ENCODE results near the gene EEF1A2. TPM values are rescaled to one million over a fixed set of nuclear protein-coding genes. Genes with fewer than 3 reads are reported as not detected.
A peak's percentile ranks its signal among the peaks of the same experiment; 100 is the strongest.

Gene EEF1A2
- total and polyA plus RNA-seq, 4 experiments from 2014 or later = 0.36 to 0.81 TPM; not detected in 2

- Histone ChIP-seq H3K4me3 (ENCODE audit: low read length in 2 of 2) (no peak overlapping the region), H3K4me1 (ENCODE audit: insufficient read depth, low read length) (no peaks in the 10 kb centered on the region), H3K27ac (ENCODE audit: low read depth, low read length) (no peak overlapping the region), H3K9me3 (ENCODE audit: control insufficient read depth in 1 of 2, low read length in 2 of 2) (no peaks in the 10 kb centered on the region), H3K27me3 (ENCODE audit: insufficient read depth, low read length) (no peaks in the 10 kb centered on the region), H3K36me3 (ENCODE audit: insufficient read depth, low read length) (no peaks in the 10 kb centered on the region)
- no peak overlapping the region for H3K4me3 Mint-ChIP-seq
- no peak overlapping the region for H3K27ac Mint-ChIP-seq
- peaks cover 0 to 2% (median 0%) of the 10 kb centered on the region in 8 donors for H3K9me3 Mint-ChIP-seq
- ChIA-PET CTCF (ENCODE audit: partially characterized antibody) (no interaction called here), POLR2A (ENCODE audit: partially characterized antibody) (no interaction called here)
- peaks cover 31 to 38% of the 10 kb centered on the region in 2 donors for H3K27me3 Mint-ChIP-seq
- DNase-seq = no peak
- intact Hi-C loops (cut with micrococcal nuclease) = no loop called here
- H3K4me1 Mint-ChIP-seq = peaks cover 0 to 7% (median under 1%) of the 10 kb centered on the region in 4 donors
- no peaks in the 10 kb centered on the region for H3K36me3 Mint-ChIP-seq
These were observed 36.6 kb downstream of the EEF1A2 start for GRCh38 chr20:63462244-63462643.

GRCh38 chr20:63461104-63461763 is 37.6 kb downstream of the EEF1A2 start:
- Mint-ChIP-seq H3K4me1 (peaks cover 0 to 8% (median under 1%) of the 10 kb centered on the region in 4 donors), H3K4me3 (no peak overlapping the region), H3K36me3 (no peaks in the 10 kb centered on the region), H3K27ac (no peak overlapping the region), H3K9me3 (peaks cover 0 to 2% (median 0%) of the 10 kb centered on the region in 8 donors), H3K27me3 (peaks cover 26 to 35% of the 10 kb centered on the region in 2 donors)
- Histone ChIP-seq H3K4me3 (ENCODE audit: low read length in 2 of 2) (no peak overlapping the region), H3K27me3 (ENCODE audit: insufficient read depth, low read length) (no peaks in the 10 kb centered on the region), H3K9me3 (ENCODE audit: control insufficient read depth in 1 of 2, low read length in 2 of 2) (no peaks in the 10 kb centered on the region), H3K36me3 (ENCODE audit: insufficient read depth, low read length) (no peaks in the 10 kb centered on the region), H3K27ac (ENCODE audit: low read depth, low read length) (no peak overlapping the region), H3K4me1 (ENCODE audit: insufficient read depth, low read length) (no peaks in the 10 kb centered on the region)
- intact Hi-C loops (cut with micrococcal nuclease) = no loop called here
- ChIA-PET CTCF (ENCODE audit: partially characterized antibody) (no interaction called here), POLR2A (ENCODE audit: partially characterized antibody) (no interaction called here)
- peak in 1 of 5 donors; percentile 14 for DNase-seq

- no peak overlapping the region for H3K27ac ChIP-seq (ENCODE audit: low read depth, low read length)
- intact Hi-C loops (cut with micrococcal nuclease) = no loop called here
- peaks cover 0 to 11% (median under 1%) of the 10 kb centered on the region in 4 donors for H3K4me1 Mint-ChIP-seq
- H3K4me3 ChIP-seq (ENCODE audit: low read length in 2 of 2) = no peak overlapping the region
- H3K9me3 Mint-ChIP-seq = peaks cover 0 to 2% (median 0%) of the 10 kb centered on the region in 8 donors
- peaks cover 25 to 30% of the 10 kb centered on the region in 2 donors for H3K27me3 Mint-ChIP-seq
- H3K36me3 Mint-ChIP-seq = no peaks in the 10 kb centered on the region
- no peaks in the 10 kb centered on the region for H3K27me3 ChIP-seq (ENCODE audit: insufficient read depth, low read length)
- ChIA-PET CTCF (ENCODE audit: partially characterized antibody) (no interaction called here), POLR2A (ENCODE audit: partially characterized antibody) (no interaction called here)
- DNase-seq = no peak
- H3K4me3 Mint-ChIP-seq = no peak overlapping the region
- no peaks in the 10 kb centered on the region for H3K4me1 ChIP-seq (ENCODE audit: insufficient read depth, low read length)
- H3K9me3 ChIP-seq (ENCODE audit: control insufficient read depth in 1 of 2, low read length in 2 of 2) = no peaks in the 10 kb centered on the region
- peak overlapping the region in 1 of 7 donors; percentile 46 for H3K27ac Mint-ChIP-seq
- no peaks in the 10 kb centered on the region for H3K36me3 ChIP-seq (ENCODE audit: insufficient read depth, low read length)
These were observed 39.9 kb downstream of the EEF1A2 start for GRCh38 chr20:63459070-63459380.

- Histone ChIP-seq H3K27me3 (ENCODE audit: insufficient read depth, low read length) (no peaks in the 10 kb centered on the region), H3K9me3 (ENCODE audit: control insufficient read depth in 1 of 2, low read length in 2 of 2) (no peaks in the 10 kb centered on the region), H3K4me3 (ENCODE audit: low read length in 2 of 2) (no peak overlapping the region), H3K27ac (ENCODE audit: low read depth, low read length) (no peak overlapping the region), H3K36me3 (ENCODE audit: insufficient read depth, low read length) (no peaks in the 10 kb centered on the region), H3K4me1 (ENCODE audit: insufficient read depth, low read length) (no peaks in the 10 kb centered on the region)
- intact Hi-C loops (cut with micrococcal nuclease) = no loop called here
- H3K27ac Mint-ChIP-seq = no peak overlapping the region
- CTCF ChIA-PET (ENCODE audit: partially characterized antibody) = no interaction called here
- POLR2A ChIA-PET (ENCODE audit: partially characterized antibody) = no interaction called here
- no peak for DNase-seq
- peaks cover 22 to 27% of the 10 kb centered on the region in 2 donors for H3K27me3 Mint-ChIP-seq
- peaks cover 0 to 11% (median under 1%) of the 10 kb centered on the region in 4 donors for H3K4me1 Mint-ChIP-seq
- no peak overlapping the region for H3K4me3 Mint-ChIP-seq
- H3K36me3 Mint-ChIP-seq = no peaks in the 10 kb centered on the region
- H3K9me3 Mint-ChIP-seq = peaks cover 0 to 2% (median 0%) of the 10 kb centered on the region in 8 donors
These were observed 40.5 kb downstream of the EEF1A2 start for GRCh38 chr20:63458170-63459069.

- H3K27ac ChIP-seq (ENCODE audit: low read depth, low read length) = no peak overlapping the region
- Mint-ChIP-seq H3K9me3 (no peaks in the 10 kb centered on the region), H3K36me3 (no peaks in the 10 kb centered on the region), H3K4me1 (peaks cover 0 to 11% (median under 1%) of the 10 kb centered on the region in 4 donors), H3K27ac (no peak overlapping the region), H3K4me3 (no peak overlapping the region), H3K27me3 (peaks cover 18 to 23% of the 10 kb centered on the region in 2 donors)
- ChIA-PET POLR2A (ENCODE audit: partially characterized antibody) (no interaction called here), CTCF (ENCODE audit: partially characterized antibody) (no interaction called here)
- no peaks in the 10 kb centered on the region for H3K9me3 ChIP-seq (ENCODE audit: control insufficient read depth in 1 of 2, low read length in 2 of 2)
- DNase-seq = no peak
- intact Hi-C loops (cut with micrococcal nuclease) = no loop called here
- H3K27me3 ChIP-seq (ENCODE audit: insufficient read depth, low read length) = no peaks in the 10 kb centered on the region
- H3K36me3 ChIP-seq (ENCODE audit: insufficient read depth, low read length) = no peaks in the 10 kb centered on the region
- no peaks in the 10 kb centered on the region for H3K4me1 ChIP-seq (ENCODE audit: insufficient read depth, low read length)
- H3K4me3 ChIP-seq (ENCODE audit: low read length in 2 of 2) = no peak overlapping the region
These were observed 41.1 kb downstream of the EEF1A2 start for GRCh38 chr20:63457737-63458136.

GRCh38 chr20:63456429-63457284 is 42.2 kb downstream of the EEF1A2 start:
- H3K4me1 ChIP-seq (ENCODE audit: insufficient read depth, low read length) = no peaks in the 10 kb centered on the region
- ChIA-PET POLR2A (ENCODE audit: partially characterized antibody) (no interaction called here), CTCF (ENCODE audit: partially characterized antibody) (no interaction called here)
- H3K4me3 ChIP-seq (ENCODE audit: low read length in 2 of 2) = no peak overlapping the region
- Mint-ChIP-seq H3K36me3 (no peaks in the 10 kb centered on the region), H3K9me3 (no peaks in the 10 kb centered on the region), H3K27me3 (peaks cover 18 to 20% of the 10 kb centered on the region in 2 donors), H3K27ac (no peak overlapping the region), H3K4me1 (peaks cover 0 to 11% (median under 1%) of the 10 kb centered on the region in 4 donors), H3K4me3 (no peak overlapping the region)
- H3K9me3 ChIP-seq (ENCODE audit: control insufficient read depth in 1 of 2, low read length in 2 of 2) = no peaks in the 10 kb centered on the region
- no peaks in the 10 kb centered on the region for H3K36me3 ChIP-seq (ENCODE audit: insufficient read depth, low read length)
- no peak for DNase-seq
- intact Hi-C loops (cut with micrococcal nuclease) = no loop called here
- H3K27me3 ChIP-seq (ENCODE audit: insufficient read depth, low read length) = no peaks in the 10 kb centered on the region
- no peak overlapping the region for H3K27ac ChIP-seq (ENCODE audit: low read depth, low read length)

GRCh38 chr20:63455568-63455859 is 43.4 kb downstream of the EEF1A2 start:
- H3K27ac Mint-ChIP-seq = no peak overlapping the region

More at GRCh38 chr20:63455568-63455859, 43.4 kb downstream of the EEF1A2 start:
- Histone ChIP-seq H3K9me3 (ENCODE audit: control insufficient read depth in 1 of 2, low read length in 2 of 2) (no peaks in the 10 kb centered on the region), H3K4me3 (ENCODE audit: low read length in 2 of 2) (no peak overlapping the region), H3K4me1 (ENCODE audit: insufficient read depth, low read length) (no peaks in the 10 kb centered on the region), H3K36me3 (ENCODE audit: insufficient read depth, low read length) (no peaks in the 10 kb centered on the region), H3K27ac (ENCODE audit: low read depth, low read length) (no peak overlapping the region), H3K27me3 (ENCODE audit: insufficient read depth, low read length) (no peaks in the 10 kb centered on the region)
- ChIA-PET CTCF (ENCODE audit: partially characterized antibody) (no interaction called here), POLR2A (ENCODE audit: partially characterized antibody) (no interaction called here)
- Mint-ChIP-seq H3K36me3 (no peaks in the 10 kb centered on the region), H3K27me3 (peaks cover 10 to 14% of the 10 kb centered on the region in 2 donors), H3K9me3 (no peaks in the 10 kb centered on the region), H3K4me1 (peaks cover 0 to 11% (median under 1%) of the 10 kb centered on the region in 4 donors), H3K4me3 (no peak overlapping the region)
- DNase-seq = no peak
- intact Hi-C loops (cut with micrococcal nuclease) = no loop called here

Measured in CD4-positive, alpha-beta memory T cell (primary cell).